ENCODE data around the gene CALN1.

CALN1 gene

GRCh38 chr7:72038022-72038732 is 374.0 kb downstream of the CALN1 start:
- ATAC-seq, result no peak

GRCh38 chr7:72037516-72037915 is 374.6 kb downstream of the CALN1 start:
- ATAC-seq (no peak), DNase-seq (no peak)

More at GRCh38 chr7:72038022-72038732, 374.0 kb downstream of the CALN1 start:
- no peak for DNase-seq

- DNase-seq, result no peak
- ATAC-seq, result no peak
These were observed 376.9 kb downstream of the CALN1 start for GRCh38 chr7:72035266-72035665.

GRCh38 chr7:72032934-72033333 is 379.2 kb downstream of the CALN1 start:
- ATAC-seq (no peak), DNase-seq (no peak)

- no peak for ATAC-seq
- DNase-seq, result no peak
These were observed 381.0 kb downstream of the CALN1 start for GRCh38 chr7:72030994-72031667.

- ATAC-seq, result no peak
These were observed 383.9 kb downstream of the CALN1 start for GRCh38 chr7:72028267-72028666.

GRCh38 chr7:72025381-72025960 is 386.7 kb downstream of the CALN1 start:
- DNase-seq (no peak), ATAC-seq (no peak)

More at GRCh38 chr7:72028267-72028666, 383.9 kb downstream of the CALN1 start:
- no peak for DNase-seq

GRCh38 chr7:72023926-72024325 is 388.2 kb downstream of the CALN1 start:
- ATAC-seq, result no peak
- no peak for DNase-seq

GRCh38 chr7:72021716-72022115 is 390.4 kb downstream of the CALN1 start:
- DNase-seq (no peak), ATAC-seq (no peak)

GRCh38 chr7:72020311-72020710 is 391.8 kb downstream of the CALN1 start:
- ATAC-seq (no peak), DNase-seq (no peak)

- DNase-seq, result no peak
- ATAC-seq, result no peak
These were observed 392.7 kb downstream of the CALN1 start for GRCh38 chr7:72019436-72019835.

- ATAC-seq (no peak), DNase-seq (no peak)
These were observed 394.4 kb downstream of the CALN1 start for GRCh38 chr7:72017756-72018155.

- DNase-seq (no peak), ATAC-seq (no peak)
These were observed 395.6 kb downstream of the CALN1 start for GRCh38 chr7:72016574-72016973.

- no peak for DNase-seq
- no peak for ATAC-seq
These were observed 397.0 kb downstream of the CALN1 start for GRCh38 chr7:72015136-72015535.

GRCh38 chr7:72007018-72007417 is 405.1 kb downstream of the CALN1 start:
- DNase-seq (no peak), ATAC-seq (no peak)

- ATAC-seq (no peak), DNase-seq (no peak)
These were observed 408.9 kb downstream of the CALN1 start for GRCh38 chr7:72003236-72003635.

GRCh38 chr7:71996141-71996540 is 416.0 kb downstream of the CALN1 start:
- DNase-seq, result no peak
- no peak for ATAC-seq

- ATAC-seq, result no peak
- no peak for DNase-seq
These were observed 417.0 kb downstream of the CALN1 start for GRCh38 chr7:71995111-71995510.

GRCh38 chr7:71991586-71991985 is 420.6 kb downstream of the CALN1 start:
- no peak for DNase-seq
- no peak for ATAC-seq

GRCh38 chr7:71990138-71990462 is 422.0 kb downstream of the CALN1 start:
- no peak for ATAC-seq

GRCh38 chr7:71988201-71988600 is 423.9 kb downstream of the CALN1 start:
- DNase-seq (no peak), ATAC-seq (no peak)

More at GRCh38 chr7:71990138-71990462, 422.0 kb downstream of the CALN1 start:
- DNase-seq, result no peak

- ATAC-seq (no peak), DNase-seq (no peak)
These were observed 424.9 kb downstream of the CALN1 start for GRCh38 chr7:71987200-71987767.

GRCh38 chr7:71984348-71984747 is 427.8 kb downstream of the CALN1 start:
- ATAC-seq (no peak), DNase-seq (no peak)

All from stimulated activated naive CD8-positive, alpha-beta T cell treated with anti-CD3 and anti-CD28 coated beads, Interleukin-15, Interleukin-2, amounts not matched to agents 100 U/mL and 50 U/mL, for 24 hours (primary cell).